Left hindlimb (tissue), 1 donor: ENCODE data around the gene ST6GALNAC3.

Experiments
- DNase-seq: peaks from one replicate; pipeline ENCODE4 v3.0.0-alpha.2; 2018

Gene ST6GALNAC3

DNA sequence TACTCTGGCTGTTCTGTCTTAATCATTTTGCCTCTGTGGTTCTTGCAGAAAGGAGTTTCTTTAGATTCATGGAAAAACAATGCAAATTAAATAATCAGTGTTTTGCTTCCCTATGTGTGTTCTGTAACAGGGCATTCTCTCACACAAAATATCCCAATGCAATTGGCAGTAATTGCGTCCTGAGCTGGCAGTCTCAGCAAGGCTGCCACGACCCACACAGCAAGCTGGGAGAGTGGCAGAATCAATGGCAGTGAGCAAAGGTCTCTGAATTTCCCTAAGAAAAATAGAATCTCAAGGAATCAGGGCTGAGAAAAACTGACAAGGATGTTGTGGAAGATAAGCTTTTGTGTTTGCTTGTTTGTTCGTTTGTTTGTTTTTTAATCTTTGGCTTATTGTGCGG is 594.6 kb downstream of the ST6GALNAC3 start:
- DNase-seq, result no peak

DNA sequence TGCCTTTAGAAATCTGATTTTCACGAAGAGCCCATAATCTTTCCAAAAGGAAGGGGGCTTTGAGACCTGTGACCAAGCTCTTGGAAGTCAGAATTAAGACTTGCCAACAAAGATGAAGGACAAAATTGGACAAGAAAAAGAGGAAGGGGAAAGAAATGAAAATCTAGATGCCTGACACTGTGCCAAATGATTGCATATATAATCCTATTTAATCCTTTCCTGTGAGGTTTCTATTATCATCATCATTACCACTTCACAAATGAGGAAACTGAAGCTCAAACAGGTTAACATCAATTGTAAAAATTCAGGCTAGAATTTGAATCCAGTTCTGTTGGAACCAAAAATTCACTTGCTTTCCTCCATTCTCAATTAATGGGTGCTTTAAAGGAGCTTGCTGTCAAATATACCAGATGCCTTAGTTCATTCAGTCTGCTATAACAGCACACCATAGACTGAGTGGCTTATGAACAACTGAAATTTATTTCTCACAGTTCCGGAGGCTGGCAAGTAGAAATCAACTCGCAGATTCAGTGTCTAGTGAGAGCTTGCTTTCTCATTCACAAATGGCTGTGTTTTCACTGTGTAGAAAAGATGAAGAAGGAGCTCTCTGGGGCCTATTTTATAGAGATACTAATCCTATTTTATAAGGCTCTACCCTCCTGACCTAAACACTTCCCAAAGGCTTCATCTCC is 595.2 kb downstream of the ST6GALNAC3 start:
- no peak for DNase-seq

DNA sequence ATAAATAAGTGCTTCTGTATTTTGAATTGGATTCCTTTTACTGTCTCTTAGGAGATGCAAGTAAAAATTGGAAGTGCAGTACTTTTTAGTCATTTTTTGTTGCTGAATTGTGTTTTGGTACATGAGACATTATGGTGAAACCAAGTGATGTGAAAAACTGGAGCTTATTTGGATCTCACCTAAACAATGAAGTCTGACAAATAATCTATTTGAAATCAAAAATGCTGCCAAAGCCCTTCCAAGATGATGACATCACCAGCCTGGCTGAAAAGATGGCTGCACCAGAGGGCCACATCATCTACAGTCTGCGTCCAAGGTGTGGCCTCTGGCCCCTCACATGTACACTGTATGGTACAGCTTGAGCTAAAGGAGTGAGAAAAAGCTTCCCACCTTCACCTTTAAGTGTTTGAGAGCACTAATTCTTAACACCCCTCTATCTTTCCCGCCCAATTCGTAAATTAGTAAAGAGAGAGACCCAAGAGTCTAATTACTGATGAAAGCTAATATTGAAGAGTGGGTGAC is 600.2 kb downstream of the ST6GALNAC3 start:
- no peak for DNase-seq

DNA sequence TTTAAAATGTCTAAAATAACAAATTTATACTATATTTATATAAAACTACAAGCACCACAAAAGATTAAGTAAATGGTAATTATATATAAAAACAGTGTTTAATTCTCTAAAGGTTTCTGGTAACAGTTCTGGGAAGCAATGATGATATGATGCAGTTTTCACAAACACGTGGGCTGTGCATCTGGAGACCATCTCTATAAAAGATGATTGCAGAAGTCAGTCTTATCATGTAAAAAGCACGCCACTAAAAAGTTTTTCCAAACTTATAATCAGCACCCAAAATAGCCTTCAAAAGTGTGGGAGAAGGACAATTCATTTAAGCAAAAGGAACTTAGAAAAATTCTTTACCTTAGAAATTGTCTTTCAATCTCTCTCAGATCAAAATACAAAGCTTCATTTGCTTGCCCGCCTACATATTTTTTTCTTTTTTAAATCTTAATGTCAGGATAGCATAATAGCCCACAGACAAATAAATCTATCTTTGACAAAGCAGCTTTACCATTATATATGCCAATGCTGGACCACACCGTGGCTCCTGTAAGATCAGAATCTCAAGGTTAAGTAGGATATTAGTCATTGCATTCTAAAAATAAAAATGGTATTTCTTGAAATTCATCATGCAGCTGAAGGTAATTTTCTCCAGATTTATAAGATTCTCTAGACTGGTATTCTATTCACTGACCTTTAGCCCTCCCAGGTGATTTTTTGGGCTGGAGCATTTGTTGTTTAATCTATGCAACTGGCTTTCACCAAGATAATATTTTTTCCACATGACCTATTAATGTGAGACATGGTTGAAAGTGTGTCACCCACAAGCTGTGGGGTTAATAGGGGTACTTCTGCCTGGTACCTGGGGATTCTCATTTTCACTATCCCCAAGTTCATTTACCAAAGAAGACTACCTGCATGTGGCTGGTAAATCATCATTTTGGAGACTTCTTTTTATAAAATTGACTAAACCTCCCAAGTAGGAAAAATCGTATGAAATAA is 603.2 kb downstream of the ST6GALNAC3 start:
- DNase-seq, result no peak

DNA sequence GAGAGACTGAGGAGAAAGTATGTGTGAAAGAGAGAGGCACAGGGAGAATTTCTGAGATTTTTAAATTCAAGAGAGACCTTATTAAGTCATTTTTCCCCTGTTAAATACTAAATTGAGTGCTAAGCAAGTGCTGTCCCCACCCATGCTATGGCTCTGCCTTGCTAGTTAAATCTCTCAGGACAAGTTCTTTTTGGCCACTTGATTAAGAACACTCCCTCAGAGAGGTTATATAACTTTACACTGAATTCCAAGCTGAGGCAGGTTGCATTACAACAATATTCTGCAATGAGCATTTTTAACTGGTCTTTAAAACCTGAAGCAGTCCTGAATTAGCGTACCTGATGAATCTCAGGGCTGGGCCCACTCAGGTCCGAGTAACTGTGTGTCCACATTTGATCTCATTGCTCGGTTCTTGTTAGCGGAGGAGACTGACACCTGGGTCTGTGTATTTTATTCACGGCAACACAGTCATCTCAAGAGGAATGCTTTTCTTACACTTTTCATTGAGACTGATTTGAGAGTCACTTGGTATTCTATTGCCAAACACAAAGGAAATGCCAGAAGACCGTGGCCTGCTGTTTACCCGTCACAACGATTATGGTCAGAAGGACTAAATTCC is 605.1 kb downstream of the ST6GALNAC3 start:
- no peak for DNase-seq

DNA sequence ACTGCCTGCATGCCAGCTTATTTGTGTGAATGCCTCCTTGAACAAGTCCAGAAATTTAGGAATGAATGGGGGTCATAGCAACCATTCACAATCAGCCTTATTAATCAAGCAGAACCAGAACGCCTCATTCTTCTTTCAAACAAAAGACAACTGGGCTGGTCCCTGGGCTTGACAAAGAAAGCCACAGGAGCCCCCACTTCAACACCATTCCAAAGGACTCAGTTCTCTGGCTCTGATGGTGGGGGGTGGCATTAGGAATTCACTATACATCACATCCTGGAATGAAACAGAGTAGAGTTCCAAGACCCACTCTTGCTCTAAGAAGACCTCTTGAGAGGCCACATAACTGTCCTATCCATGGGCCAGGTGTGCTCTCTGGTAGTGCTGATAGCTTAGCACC is 606.1 kb downstream of the ST6GALNAC3 start:
- DNase-seq, result no peak

DNA sequence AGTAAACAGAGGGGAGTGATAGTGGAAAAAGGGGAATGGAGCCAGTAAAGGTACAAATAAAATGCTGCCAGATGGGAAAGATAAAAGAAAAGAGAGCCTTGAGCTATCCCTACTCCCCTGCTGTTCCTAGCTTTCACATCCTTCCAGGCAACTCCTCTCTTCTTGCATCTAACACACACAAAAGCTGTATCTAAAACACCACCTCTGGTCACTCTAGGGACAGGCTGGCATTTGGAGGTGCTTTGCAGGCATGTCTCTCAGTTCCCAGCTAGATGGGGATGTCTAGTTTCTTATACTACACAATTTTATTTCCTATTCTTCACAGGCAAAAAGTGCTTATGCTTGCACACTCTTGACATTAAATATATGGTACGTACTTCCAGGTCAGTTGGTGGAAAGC is 607.6 kb downstream of the ST6GALNAC3 start:
- no peak for DNase-seq
